Upper lobe of left lung (tissue), 6 donors: ENCODE results near the gene TMEM240. TPM values are rescaled to one million over a fixed set of nuclear protein-coding genes. Genes with fewer than 3 reads are reported as not detected.
"Not testable (repeated sequence)": the region's sequence is repeated elsewhere in the genome, so short reads cannot be mapped to it uniquely, and the experiment has no call there.

Experiments used
- ATAC-seq, 2 donors: fragments of 200-7000 bp; cut with Tn5 transposase; one replicate each; pipeline ENCODE4 v1.9.1; 2022; ENCODE audit warnings: mild to moderate bottlenecking in 2 of 2, moderate library complexity in 2 of 2; ENCODE audit not compliant: low FRiP score in 2 of 2
- DNase-seq, 2 donors: peaks; one replicate each; pipeline ENCODE4 v3.0.0-alpha.2; 2019 to 2020
- H3K27ac ChIP-seq, 4 donors: fragments of 200-600 bp; sonication (generic); one replicate each; pipeline ENCODE4 v1.5.1; 2016 to 2019
- H3K27me3 ChIP-seq, 4 donors: fragments of 200-600 bp; sonication (generic); one replicate each; pipeline ENCODE4 v1.5.1; 2017 to 2019
- H3K36me3 ChIP-seq, 4 donors: fragments of 200-600 bp; sonication (generic); one replicate each; pipeline ENCODE4 v1.5.1; 2016 to 2019
- H3K4me1 ChIP-seq, 4 donors: fragments of 200-600 bp; sonication (generic); one replicate each; pipeline ENCODE4 v1.5.1; 2018 to 2019
- H3K4me3 ChIP-seq, 4 donors: fragments of 200-600 bp; sonication (generic); one replicate each; pipeline ENCODE4 v1.5.1; 2017 to 2019; ENCODE audit warnings: mild to moderate bottlenecking in 2 of 4, moderate library complexity in 1 of 4
- H3K9me3 ChIP-seq, 4 donors: fragments of 200-600 bp; sonication (generic); one replicate each; pipeline ENCODE4 v1.5.1; 2018 to 2019
- EP300 ChIP-seq, 4 donors: sonication (generic); formaldehyde crosslinking; IDR thresholded peaks; one replicate each; pipeline ENCODE4 v1.5.1; 2017; ENCODE audit warnings: antibody characterized with exemption in 4 of 4, control low read depth in 2 of 4
- POLR2A ChIP-seq, 4 donors: fragments of 450-650 bp; IDR thresholded peaks; one replicate each; pipeline ENCODE4 v1.5.1; 2016 to 2017; ENCODE audit warnings: antibody characterized with exemption in 4 of 4, mild to moderate bottlenecking in 2 of 4
- POLR2AphosphoS5 ChIP-seq, 2 donors: sonication (generic); formaldehyde crosslinking; IDR thresholded peaks; one replicate each; pipeline ENCODE4 v1.5.1; 2017; ENCODE audit warnings: antibody characterized with exemption in 2 of 2
- WGBS, 2 donors: methylation state at CpG; one replicate each; pipeline ENCODE4 v1.1.5; 2017 to 2018; 5-methylcytosine and 5-hydroxymethylcytosine counted together
- total RNA-seq, 6 donors: library from RNA; depleted of rRNA in 4 of 6; stranded (reverse); fragments of >200 nt in 4 of 6; gene quantifications; one replicate each; pipeline versions ENCODE4 v1.1.0 to v1.2.1, GENCODE V29; 2016 to 2021
- TF ChIP-seq, protein P1 (sequence below), 6 experiments: fragments of 450-650 bp in 4 of 6; fragments of 200-600 bp in 2 of 6; sonication (generic) in 2 of 6; IDR thresholded peaks; one replicate each; pipeline ENCODE4 v1.5.1; 2016 to 2019; ENCODE audit warnings: antibody characterized with exemption in 6 of 6
- donor health status: DM: no; HTN: no; CAD: no; lungs with moderate emphysema.
- donor health status: DM: no; HTN: yes; CAD: no; lungs with severe emphysema.

Gene TMEM240
- total RNA-seq, 6 donors from 2014 or later, result 1.8 to 3.6 (median 3.1) TPM; not detected in 1

DNA sequence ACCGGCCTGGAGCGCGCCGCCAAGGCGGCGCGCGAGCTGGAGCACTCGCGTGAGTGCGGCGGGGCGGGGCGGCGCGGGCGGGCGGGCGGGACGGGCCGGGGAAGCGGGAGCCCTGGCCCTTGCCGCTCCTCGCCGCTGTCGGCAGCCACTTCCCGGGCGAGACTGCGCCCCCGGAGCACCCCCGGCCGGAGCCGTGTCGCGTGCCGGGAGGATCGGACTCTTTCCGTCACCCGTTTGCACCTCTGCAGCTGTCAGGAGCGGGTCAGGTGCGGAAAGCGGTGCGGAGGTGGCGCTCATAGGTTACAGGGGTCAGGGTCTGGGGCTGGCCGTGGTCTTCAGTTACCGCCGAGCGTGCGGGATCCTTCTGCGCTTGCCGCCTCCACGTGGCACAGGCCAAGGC, 28.0 kb downstream of the TMEM240 start:
- peak overlapping the region; percentile 64 to 87 (median 78) for H3K4me3 ChIP-seq
- not testable (repeated sequence) for H3K36me3 ChIP-seq, ATAC-seq, H3K27me3 ChIP-seq, H3K9me3 ChIP-seq
- peak in 1 of 2 donors; percentile 88 for DNase-seq
- H3K4me1 ChIP-seq, result peaks cover 5 to 17% (median 10%) of the 10 kb centered on the region in 4 donors
- H3K27ac ChIP-seq, result peak overlapping the region in 3 of 4 donors; percentile 89 to 92 (median 90)
- no CpG with 5 or more reads among the region's 52 CpGs for WGBS, 2 donors

DNA sequence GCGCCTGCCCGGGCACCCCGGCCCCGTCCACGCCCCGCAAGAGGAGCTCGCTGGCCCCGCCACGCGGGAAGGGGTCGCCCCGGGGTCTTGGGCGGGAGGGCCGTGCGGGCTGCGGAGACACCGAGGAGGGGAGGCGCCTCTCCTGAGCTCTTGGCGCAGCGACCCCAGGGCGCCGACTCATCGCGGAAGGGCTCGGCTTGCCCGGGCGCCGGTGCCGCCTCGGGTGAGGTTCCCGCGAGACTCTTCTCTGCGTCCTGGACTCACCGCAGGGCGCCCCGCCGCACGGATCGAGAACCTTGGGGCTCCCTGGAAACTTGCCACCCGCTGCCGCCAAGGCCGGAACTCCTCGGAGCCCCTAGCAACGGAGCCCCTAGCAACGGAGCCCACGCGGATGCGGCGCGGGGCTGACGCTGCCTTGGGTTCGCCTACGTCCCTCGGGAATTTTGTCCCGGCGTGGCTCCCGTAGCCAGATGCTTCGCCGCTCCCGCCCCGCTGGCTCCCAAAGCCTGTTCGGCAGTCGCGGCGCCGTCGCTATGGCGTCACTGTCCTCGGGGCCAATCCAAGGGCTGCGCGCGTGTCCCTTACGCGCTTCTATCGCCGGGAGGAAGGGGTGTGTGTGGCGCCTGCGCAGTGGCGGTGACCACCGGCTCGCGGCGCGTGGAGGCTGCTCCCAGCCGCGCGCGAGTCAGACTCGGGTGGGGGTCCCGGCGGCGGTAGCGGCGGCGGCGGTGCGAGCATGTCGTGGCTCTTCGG, 28.7 kb downstream of the TMEM240 start, which contains the start of gene ATAD3A:
TSS of gene ATAD3A (plus strand) at position 630 of the 753 bp plus-strand sequence. CDS start at position 737, 107 bp downstream.
- Histone ChIP-seq H3K27me3 (no peaks in the 10 kb centered on the region), H3K4me1 (peaks cover 5 to 17% (median 10%) of the 10 kb centered on the region in 4 donors), H3K27ac (peak within 1 kb of the TSS; percentile 89 to 95 (median 91)), H3K4me3 (peak within 1 kb of the TSS; percentile 76 to 97 (median 83)), H3K36me3 (peaks cover 0 to 3% (median under 1%) of the 10 kb centered on the region in 4 donors), H3K9me3 (no peaks in the 10 kb centered on the region)
- TF ChIP-seq EP300 (IDR thresholded peaks at IDR 0.05), result peak in 1 of 4 donors; percentile 78
- TF ChIP-seq, protein P1, sequence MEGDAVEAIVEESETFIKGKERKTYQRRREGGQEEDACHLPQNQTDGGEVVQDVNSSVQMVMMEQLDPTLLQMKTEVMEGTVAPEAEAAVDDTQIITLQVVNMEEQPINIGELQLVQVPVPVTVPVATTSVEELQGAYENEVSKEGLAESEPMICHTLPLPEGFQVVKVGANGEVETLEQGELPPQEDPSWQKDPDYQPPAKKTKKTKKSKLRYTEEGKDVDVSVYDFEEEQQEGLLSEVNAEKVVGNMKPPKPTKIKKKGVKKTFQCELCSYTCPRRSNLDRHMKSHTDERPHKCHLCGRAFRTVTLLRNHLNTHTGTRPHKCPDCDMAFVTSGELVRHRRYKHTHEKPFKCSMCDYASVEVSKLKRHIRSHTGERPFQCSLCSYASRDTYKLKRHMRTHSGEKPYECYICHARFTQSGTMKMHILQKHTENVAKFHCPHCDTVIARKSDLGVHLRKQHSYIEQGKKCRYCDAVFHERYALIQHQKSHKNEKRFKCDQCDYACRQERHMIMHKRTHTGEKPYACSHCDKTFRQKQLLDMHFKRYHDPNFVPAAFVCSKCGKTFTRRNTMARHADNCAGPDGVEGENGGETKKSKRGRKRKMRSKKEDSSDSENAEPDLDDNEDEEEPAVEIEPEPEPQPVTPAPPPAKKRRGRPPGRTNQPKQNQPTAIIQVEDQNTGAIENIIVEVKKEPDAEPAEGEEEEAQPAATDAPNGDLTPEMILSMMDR (IDR thresholded peaks at IDR 0.05), result peak in 2 of 6 experiments; percentile 14 to 50
- TF ChIP-seq POLR2AphosphoS5 (IDR thresholded peaks at IDR 0.05), result peak; percentile 95 to 96
- TF ChIP-seq POLR2A (IDR thresholded peaks at IDR 0.05), result peak in 2 of 4 donors; percentile 39 to 82
- DNase-seq (peak; percentile 98 to 99), ATAC-seq (peak; percentile 96 to 98)
- WGBS, 2 donors, result 0% methylated on average over 13 to 46 of the region's 99 CpGs

DNA sequence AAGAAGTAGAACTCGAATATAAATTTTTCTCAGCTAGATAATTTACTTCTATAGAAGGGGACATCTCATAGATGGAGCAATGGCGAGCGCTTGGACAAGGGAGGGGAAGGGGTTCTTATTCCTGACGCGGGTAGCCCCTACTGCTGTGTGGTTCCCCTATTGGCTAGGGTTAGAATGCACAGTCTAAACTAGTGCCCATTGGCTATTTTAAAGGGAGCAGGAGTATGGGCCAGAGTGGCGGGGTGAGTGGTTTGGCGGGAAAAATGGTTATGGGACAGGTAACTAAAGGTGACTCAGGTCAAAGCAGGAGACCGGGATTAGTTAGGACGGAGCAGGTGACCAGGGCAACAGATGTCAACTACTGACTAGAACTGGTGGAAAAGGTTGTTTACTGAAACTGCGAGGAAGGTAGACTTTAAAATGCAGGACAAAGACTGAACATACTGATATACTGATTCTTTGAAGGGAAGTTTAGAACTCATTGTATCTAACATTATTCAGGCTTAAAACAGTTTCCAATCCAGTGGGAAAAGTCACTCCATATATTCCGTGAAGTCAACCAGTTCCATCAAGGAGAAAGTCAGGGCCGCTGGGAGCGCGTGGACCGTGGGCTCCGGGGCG, 29.4 kb downstream of the TMEM240 start:
- peaks cover 5 to 19% (median 11%) of the 10 kb centered on the region in 4 donors for H3K4me1 ChIP-seq
- peak overlapping the region; percentile 89 to 95 (median 91) for H3K27ac ChIP-seq
- peaks cover 0 to 3% (median 0%) of the 10 kb centered on the region in 4 donors for H3K36me3 ChIP-seq
- H3K27me3 ChIP-seq, result no peaks in the 10 kb centered on the region
- H3K4me3 ChIP-seq, result peak overlapping the region; percentile 76 to 97 (median 83)
- H3K9me3 ChIP-seq, result no peaks in the 10 kb centered on the region
- peak in 1 of 2 donors; percentile 50 for DNase-seq
- WGBS, 2 donors, result 13 to 18% methylated on average over 17 of the region's 17 CpGs
- TF ChIP-seq, protein P1 (IDR thresholded peaks at IDR 0.05), result no peak
- TF ChIP-seq POLR2A (IDR thresholded peaks at IDR 0.05) (no peak), POLR2AphosphoS5 (IDR thresholded peaks at IDR 0.05) (no peak), EP300 (IDR thresholded peaks at IDR 0.05) (no peak)
- ATAC-seq, result no peak

DNA sequence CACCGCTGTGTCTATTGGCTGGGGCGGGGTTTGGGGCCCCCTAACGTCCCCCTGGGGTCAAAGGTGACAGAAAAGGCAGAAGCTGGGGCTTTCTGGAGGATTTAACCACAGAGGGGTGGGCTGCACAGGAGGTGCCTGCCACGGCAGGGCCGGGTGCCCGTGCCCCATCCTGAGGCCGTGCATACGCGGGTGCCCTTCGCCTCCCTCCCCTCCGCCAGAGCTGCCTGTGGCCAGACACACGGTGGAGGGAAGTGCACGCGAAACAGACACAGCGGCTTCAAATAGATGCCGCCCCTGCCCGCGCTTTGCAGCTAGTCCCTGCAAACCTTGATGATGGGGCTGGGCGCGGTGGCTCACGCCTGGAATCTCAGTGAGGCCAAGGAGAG, 31.0 kb downstream of the TMEM240 start:
- not testable (repeated sequence) for H3K36me3 ChIP-seq, H3K27ac ChIP-seq, H3K4me3 ChIP-seq, DNase-seq, ATAC-seq, H3K9me3 ChIP-seq, H3K27me3 ChIP-seq
- WGBS, 2 donors, result 79 to 100% methylated on average over 4 to 13 of the region's 21 CpGs
- H3K4me1 ChIP-seq, result peaks cover 14 to 33% (median 24%) of the 10 kb centered on the region in 4 donors

DNA sequence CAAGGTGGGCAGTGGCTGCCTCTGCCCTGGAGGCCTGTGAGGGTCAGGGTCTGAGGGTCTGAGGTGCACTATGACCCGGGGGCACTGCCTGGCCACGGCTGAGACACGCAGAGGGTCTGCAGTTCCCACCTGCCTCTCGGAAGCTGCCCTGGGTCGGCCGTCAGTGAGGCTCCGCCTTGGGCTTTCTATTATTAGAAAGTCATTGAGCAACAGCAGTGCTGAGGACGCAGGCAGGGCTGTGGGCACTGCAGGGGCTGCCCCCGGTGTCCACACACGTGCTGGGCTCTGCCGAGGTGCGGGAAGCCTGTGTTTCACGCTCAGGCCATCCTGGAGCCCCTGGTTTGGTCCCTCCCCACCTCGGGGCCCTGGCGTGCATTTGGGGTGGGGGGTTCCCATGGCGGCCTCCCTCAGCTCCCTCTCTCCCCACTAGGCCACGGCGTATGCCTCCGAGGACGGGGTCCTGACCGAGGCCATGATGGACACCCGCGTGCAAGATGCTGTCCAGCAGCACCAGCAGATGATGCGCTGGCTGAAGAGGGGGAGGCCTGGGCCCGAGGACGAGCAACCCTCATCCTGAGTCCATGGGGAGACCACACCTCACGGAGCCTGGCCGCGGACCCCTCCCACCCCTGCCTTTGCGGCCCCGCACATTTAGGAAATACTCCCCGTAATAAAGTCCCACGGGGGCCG, 31.5 kb downstream of the TMEM240 start:
- H3K27ac ChIP-seq, H3K4me3 ChIP-seq, ATAC-seq, H3K27me3 ChIP-seq, H3K9me3 ChIP-seq, H3K36me3 ChIP-seq: not testable (repeated sequence)
- peak; percentile 31 to 70 for DNase-seq
- whole genome bisulfite sequencing, 2 donors, result 75 to 83% methylated on average over 2 to 27 of the region's 34 CpGs
- peaks cover 14 to 37% (median 25%) of the 10 kb centered on the region in 4 donors for H3K4me1 ChIP-seq

DNA sequence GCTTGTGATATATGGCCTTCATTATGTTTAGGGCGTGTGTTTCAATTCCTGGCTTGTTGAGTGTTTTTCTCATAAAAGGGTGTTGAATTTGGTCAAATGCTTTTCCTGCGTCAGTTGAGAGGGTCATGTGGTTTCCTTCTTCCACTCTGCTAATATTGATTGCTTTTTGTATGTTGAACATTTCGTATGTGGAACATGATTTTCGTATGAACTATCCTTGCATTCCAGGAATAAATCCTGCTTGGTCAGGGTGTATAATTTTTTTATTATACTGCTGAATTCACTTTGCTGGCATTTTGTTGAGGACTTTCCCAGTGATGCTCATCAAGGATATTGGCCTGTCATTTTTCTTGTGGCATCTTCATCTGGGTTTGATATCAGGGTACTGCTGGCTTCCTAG, 33.1 kb downstream of the TMEM240 start:
- no peak for DNase-seq
- Histone ChIP-seq H3K36me3 (no peaks in the 10 kb centered on the region), H3K9me3 (no peaks in the 10 kb centered on the region), H3K27ac (no peak overlapping the region), H3K27me3 (no peaks in the 10 kb centered on the region), H3K4me1 (peaks cover 14 to 30% (median 20%) of the 10 kb centered on the region in 4 donors), H3K4me3 (no peak overlapping the region)
- ATAC-seq, result no peak
- WGBS, 2 donors, result 93 to 95% methylated on average over 4 of the region's 4 CpGs
- TF ChIP-seq, protein P1 (IDR thresholded peaks at IDR 0.05), result no peak
- TF ChIP-seq POLR2AphosphoS5 (IDR thresholded peaks at IDR 0.05) (no peak), EP300 (IDR thresholded peaks at IDR 0.05) (no peak), POLR2A (IDR thresholded peaks at IDR 0.05) (no peak)

DNA sequence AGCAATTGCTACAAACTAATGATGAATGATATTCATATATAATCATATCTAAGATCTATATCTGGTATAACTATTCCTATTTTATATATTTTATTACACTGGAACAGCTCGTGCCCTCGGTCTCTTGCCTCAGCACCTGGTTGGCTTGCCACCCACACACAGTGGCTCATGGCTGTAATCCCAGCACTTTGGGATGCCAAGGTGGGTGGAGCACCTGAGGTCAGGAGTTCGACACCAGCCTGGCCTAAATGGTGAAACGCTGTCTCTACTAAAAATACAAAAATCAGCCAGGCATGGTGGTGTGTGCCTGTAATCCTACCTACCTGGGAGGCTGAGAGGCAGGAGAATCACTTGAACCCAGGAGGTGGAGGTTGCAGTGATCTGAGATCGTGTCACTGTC, 34.6 kb downstream of the TMEM240 start:
- not testable (repeated sequence) for H3K27me3 ChIP-seq, H3K4me3 ChIP-seq, ATAC-seq, DNase-seq, H3K36me3 ChIP-seq, H3K9me3 ChIP-seq
- H3K4me1 ChIP-seq, result peaks cover 10 to 23% (median 16%) of the 10 kb centered on the region in 4 donors
- H3K27ac ChIP-seq, result peak overlapping the region; percentile 79 to 86 (median 81)
- WGBS, 2 donors, result 77 to 84% methylated on average over 5 of the region's 5 CpGs
